H1 (cell line): ENCODE results near the gene CHST3. TPM values are rescaled to one million over a fixed set of nuclear protein-coding genes. Genes with fewer than 3 reads are reported as not detected.

ENCODE experiments used
- CTCF ChIA-PET: fragments of 300-600 bp; sonication (Branson Sonifier 250); formaldehyde crosslinking; loops from one replicate; lab custom pipeline; 2021; ENCODE audit not compliant: partially characterized antibody; lab: Charles Lee
- POLR2A ChIA-PET: fragments of 300-600 bp; sonication (Branson Sonifier 250); formaldehyde crosslinking; loops from one replicate; lab custom pipeline; 2021; ENCODE audit warnings: inconsistent platforms; ENCODE audit not compliant: partially characterized antibody; lab: Charles Lee
- DNase-seq, 2 experiments: peaks; one replicate each; pipeline versions ENCODE4 v3.0.0 to v3.0.0-alpha.2; 2010 to 2022; ENCODE audit warnings: low spot score in 2 of 2, low read depth in 1 of 2, mixed read lengths in 1 of 2
- FAIRE-seq: peaks from 2 replicates; lab custom pipeline; 2011; peaks lifted over from hg19 to GRCh38; lab: Jason Lieb, UNC
- H2AFZ ChIP-seq: 2 replicates; pipeline ENCODE4 v1.8.1; 2012; ENCODE audit warnings: low read length, inconsistent platforms
- H2AK5ac ChIP-seq: 2 replicates; pipeline ENCODE4 v1.6.1; 2013; ENCODE audit warnings: low read depth, low read length
- H2BK120ac ChIP-seq: replicated peaks from 2 replicates; pipeline ENCODE3; 2013; ENCODE audit warnings: low read depth, low read length, inconsistent platforms
- H2BK12ac ChIP-seq: 2 replicates; pipeline ENCODE4 v1.6.1; 2013; ENCODE audit warnings: low read depth, low read length
- H2BK15ac ChIP-seq: 2 replicates; pipeline ENCODE4 v1.6.1; 2013; ENCODE audit warnings: low read length
- H2BK20ac ChIP-seq: 2 replicates; pipeline ENCODE4 v1.6.1; 2013; ENCODE audit warnings: low read length
- H2BK5ac ChIP-seq: 2 replicates; pipeline ENCODE4 v1.6.1; 2013; ENCODE audit warnings: low read depth, low read length
- H3K14ac ChIP-seq: 2 replicates; pipeline ENCODE4 v1.6.1; 2013; ENCODE audit warnings: inconsistent platforms; ENCODE audit not compliant: insufficient read length
- H3K18ac ChIP-seq: 2 replicates; pipeline ENCODE4 v1.6.1; 2013; ENCODE audit warnings: low read length; ENCODE audit errors: extremely low read depth
- H3K23ac ChIP-seq: 2 replicates; pipeline ENCODE4 v1.6.1; 2013; ENCODE audit warnings: inconsistent platforms; ENCODE audit not compliant: insufficient read length
- H3K23me2 ChIP-seq: 2 replicates; pipeline ENCODE4 v1.6.1; 2013; ENCODE audit warnings: low read depth, low read length
- H3K27ac ChIP-seq: 2 replicates; pipeline ENCODE4 v1.6.1; 2011; ENCODE audit warnings: low read depth, low read length, inconsistent platforms
- H3K27me3 ChIP-seq, 4 experiments: replicated peaks in 1 of 4; 1 replicate in 1 of 4; 2 replicates in 3 of 4; pipeline versions ENCODE4 v1.6.1 to v1.8.1; 2011 to 2013; ENCODE audit warnings: low read length in 3 of 4, mild to moderate bottlenecking in 3 of 4, inconsistent platforms in 2 of 4, mixed read lengths in 2 of 4, moderate library complexity in 1 of 4; ENCODE audit not compliant: control insufficient read depth in 3 of 4, insufficient read depth in 3 of 4; ENCODE audit errors: extremely low read depth in 1 of 4
- H3K36me3 ChIP-seq, 4 experiments: 2 replicates each; pipeline versions ENCODE4 v1.6.1 to v1.8.1; 2011 to 2013; ENCODE audit warnings: mild to moderate bottlenecking in 4 of 4, low read length in 3 of 4, moderate library complexity in 2 of 4, control low read depth in 1 of 4, inconsistent platforms in 1 of 4; ENCODE audit not compliant: insufficient read depth in 4 of 4, control insufficient read depth in 2 of 4
- H3K4ac ChIP-seq: replicated peaks from 2 replicates; pipeline ENCODE3; 2013; ENCODE audit warnings: low read length, low read depth, mixed read lengths, inconsistent platforms; ENCODE audit not compliant: insufficient read length
- H3K4me1 ChIP-seq, 4 experiments: replicated peaks in 1 of 4; 1 replicate in 1 of 4; 2 replicates in 3 of 4; pipeline versions ENCODE4 v1.6.1 to v1.8.1; 2011 to 2013; ENCODE audit warnings: low read length in 3 of 4, inconsistent platforms in 2 of 4, mixed read lengths in 1 of 4; ENCODE audit not compliant: insufficient read depth in 4 of 4, control insufficient read depth in 3 of 4
- H3K4me2 ChIP-seq, 2 experiments: 2 replicates each; pipeline versions ENCODE4 v1.6.1 to v1.8.1; 2011 to 2013; ENCODE audit warnings: low read depth in 2 of 2, low read length in 2 of 2, control low read depth in 1 of 2, inconsistent platforms in 1 of 2, mild to moderate bottlenecking in 1 of 2; ENCODE audit not compliant: insufficient read depth in 1 of 2
- H3K4me3 ChIP-seq, 4 experiments: fragments of 200-600, 300-600 bp in 1 of 4; sonication (generic), shearing (Covaris generic), sonication (Bioruptor Twin) in 1 of 4; 2 replicates each; pipeline versions ENCODE4 v1.5.1 to v1.8.1; 2011 to 2016; ENCODE audit warnings: low read length in 4 of 4, low read depth in 3 of 4, control low read depth in 2 of 4, inconsistent platforms in 2 of 4, mild to moderate bottlenecking in 2 of 4, mixed read lengths in 1 of 4, moderate library complexity in 1 of 4; ENCODE audit not compliant: insufficient read depth in 2 of 4; ENCODE audit errors: extremely low read depth in 1 of 4
- H3K56ac ChIP-seq: replicated peaks from 2 replicates; pipeline ENCODE3; 2013; ENCODE audit warnings: low read depth, mild to moderate bottlenecking, mixed read lengths, low read length, inconsistent platforms; ENCODE audit not compliant: insufficient read length
- H3K79me1 ChIP-seq: 2 replicates; pipeline ENCODE4 v1.6.1; 2013; ENCODE audit warnings: low read depth, low read length, control low read depth
- H3K79me2 ChIP-seq, 2 experiments: 2 replicates each; pipeline versions ENCODE4 v1.6.1 to v1.8.1; 2012 to 2013; ENCODE audit warnings: low read length in 2 of 2, mild to moderate bottlenecking in 2 of 2, inconsistent platforms in 1 of 2; ENCODE audit not compliant: insufficient read depth in 2 of 2, control insufficient read depth in 1 of 2
- H3K9ac ChIP-seq, 4 experiments: replicated peaks in 1 of 4; 1 replicate in 1 of 4; 2 replicates in 3 of 4; pipeline versions ENCODE4 v1.6.1 to v1.8.1; 2011 to 2013; ENCODE audit warnings: low read depth in 3 of 4, low read length in 3 of 4, control low read depth in 2 of 4, mild to moderate bottlenecking in 2 of 4, moderate library complexity in 2 of 4, inconsistent platforms in 1 of 4; ENCODE audit errors: extremely low read depth in 1 of 4
- H3K9me3 ChIP-seq, 2 experiments: 2 replicates each; pipeline versions ENCODE4 v1.6.1 to v1.8.1; 2012 to 2013; ENCODE audit warnings: mild to moderate bottlenecking in 2 of 2, moderate library complexity in 2 of 2, control low read depth in 1 of 2, inconsistent platforms in 1 of 2, low read depth in 1 of 2, low read length in 1 of 2, mixed read lengths in 1 of 2; ENCODE audit not compliant: insufficient read depth in 2 of 2
- H4K20me1 ChIP-seq, 2 experiments: replicated peaks in 1 of 2; 2 replicates each; pipeline versions ENCODE3 to v1.8.1; 2011 to 2013; ENCODE audit warnings: inconsistent platforms in 2 of 2, low read length in 2 of 2, mild to moderate bottlenecking in 1 of 2; ENCODE audit not compliant: insufficient read depth in 2 of 2, control insufficient read depth in 1 of 2
- H4K5ac ChIP-seq: 2 replicates; pipeline ENCODE4 v1.6.1; 2013; ENCODE audit warnings: low read length, low read depth, mixed read lengths, inconsistent platforms; ENCODE audit not compliant: insufficient read length
- H4K8ac ChIP-seq: 2 replicates; pipeline ENCODE4 v1.8.0; 2013; ENCODE audit warnings: mild to moderate bottlenecking, moderate library complexity, low read length, inconsistent platforms; ENCODE audit not compliant: insufficient read depth; ENCODE audit errors: extremely low read depth
- H4K91ac ChIP-seq: replicated peaks from 2 replicates; pipeline ENCODE3; 2013; ENCODE audit warnings: low read length, mixed read lengths, inconsistent platforms; ENCODE audit not compliant: insufficient read length
- TEAD4 ChIP-seq: IDR thresholded peaks from 2 replicates; pipeline ENCODE4 v1.6.1; 2012; ENCODE audit warnings: low read depth, low read length, inconsistent platforms, mixed read lengths
- WGBS, 2 experiments: shearing (Covaris generic) in 1 of 2; methylation state at CpG; one replicate each; pipeline versions ENCODE4 v1.1.6 to v1.1.7; 2013 to 2015; ENCODE audit warnings: low lambda C conversion rate in 2 of 2, mixed read lengths in 2 of 2, inconsistent platforms in 1 of 2, low coverage in 1 of 2, missing lambda C conversion rate in 1 of 2; ENCODE audit not compliant: insufficient replicate concordance in 2 of 2, insufficient coverage in 1 of 2, insufficient read length in 1 of 2; ENCODE audit errors: extremely low coverage in 1 of 2, missing lambda C conversion rate in 1 of 2; 5-methylcytosine and 5-hydroxymethylcytosine counted together
- polyA plus RNA-seq, 7 experiments: library from polyadenylated mRNA; depleted of rRNA in 3 of 7; stranded (reverse) in 5 of 7; unstranded in 2 of 7; fragments of >200 nt in 5 of 7; fragments of 200-250 nt in 2 of 7; gene quantifications; 1 replicate in 5 of 7; 2 replicates in 1 of 7; 4 replicates in 1 of 7; pipeline versions ENCODE4 v1.2.1 to v1.2.3, GENCODE V29; 2011 to 2013; ENCODE audit warnings: missing spikeins in 2 of 7, mixed read lengths in 2 of 7
- total RNA-seq: library from RNA; stranded (reverse); fragmentation: NEBNext Ultra II Directional; extraction: Animal tissue kit (Norgen Biotek cat#: 25700); gene quantifications from 2 replicates; pipeline ENCODE4 v1.2.1, GENCODE V29; 2021

Gene CHST3
- total and polyA plus RNA-seq, 2 of the 8 experiments (the other 6 are each of a cell fraction or from before 2014, with no cell fraction given): 2.0 to 5.8 TPM

DNA sequence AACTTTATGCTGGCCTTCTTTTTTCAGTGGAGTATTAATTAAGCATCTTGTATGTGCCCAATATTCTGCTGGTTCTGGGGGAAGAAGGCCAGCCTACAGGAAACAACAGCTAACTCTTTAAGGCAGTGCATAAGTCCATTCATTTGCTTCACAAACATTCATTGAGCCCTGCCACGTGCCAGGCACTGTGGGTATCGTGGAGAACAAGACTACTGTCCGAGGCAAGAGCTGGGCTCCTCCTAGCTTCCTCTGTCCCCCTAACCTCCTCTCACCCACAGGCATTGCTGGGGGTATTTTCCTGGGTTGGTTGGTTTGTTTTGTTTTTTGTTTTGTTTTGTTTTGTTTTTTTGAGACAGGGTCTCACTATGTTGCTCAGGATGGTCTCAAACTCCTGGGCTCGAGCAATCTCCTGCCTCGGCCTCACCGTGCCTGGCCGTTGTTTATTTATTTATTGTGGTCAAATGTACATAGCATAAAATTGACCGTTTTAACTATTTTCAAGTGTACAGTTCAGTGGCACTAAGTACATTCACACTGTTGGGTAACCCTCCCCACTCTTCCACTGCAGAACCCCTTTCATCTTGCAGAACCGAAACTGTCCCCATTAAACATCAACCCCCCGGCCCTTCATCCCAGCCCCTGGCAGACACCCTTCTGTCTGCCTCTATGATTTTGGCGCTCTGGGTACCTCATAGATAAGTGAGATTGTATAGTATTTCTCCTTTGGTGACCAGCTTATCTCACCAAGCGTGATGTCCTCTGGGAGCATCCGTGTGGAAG lies 32.6 kb downstream of the CHST3 start:
- no peak overlapping the region for H3K4me2 ChIP-seq
- no peaks in the 10 kb centered on the region for H3K36me3 ChIP-seq
- no peak overlapping the region for H2AK5ac ChIP-seq
- WGBS, 2 experiments: 91% methylated on average over 13 of the region's 13 CpGs; no CpG with 5 or more reads in 1 of the 2 experiments
- H2BK15ac ChIP-seq: no peak overlapping the region
- no peak overlapping the region for H3K23ac ChIP-seq
- no peak overlapping the region for H2BK5ac ChIP-seq
- no peak for DNase-seq
- H2AFZ ChIP-seq: no peak overlapping the region
- no peak overlapping the region for H3K27ac ChIP-seq
- TF ChIP-seq TEAD4: no peak
- TF ChIP-seq, all 59 proteins: peak for 0
- Histone ChIP-seq H3K23me2 (no peaks in the 10 kb centered on the region), H2BK20ac (no peak overlapping the region), H2BK12ac (no peak overlapping the region), H3K27me3 (no peaks in the 10 kb centered on the region), H4K20me1 (peaks cover 0 to 2% of the 10 kb centered on the region in 2 experiments), H3K4me3 (no peak overlapping the region), H3K56ac (no peak overlapping the region), H3K79me2 (no peaks in the 10 kb centered on the region), H3K4me1 (peaks cover 0 to 8% (median 1%) of the 10 kb centered on the region in 4 experiments; a peak in 3 of 7 replicates), H3K14ac (no peak overlapping the region), H4K91ac (no peak overlapping the region), H4K5ac (no peak overlapping the region), H3K79me1 (no peaks in the 10 kb centered on the region), H3K9ac (no peak overlapping the region), H3K4ac (no peak overlapping the region), H4K8ac (no peak overlapping the region), H3K9me3 (no peaks in the 10 kb centered on the region), H2BK120ac (no peak overlapping the region), H3K18ac (no peak overlapping the region)
- ChIA-PET POLR2A (interaction anchor here (0.7 to 1.2 kb wide), 2 partner anchors 23 to 63 kb away, joined by 3 to 4 read pairs; no protein-coding TSS in a partner anchor), CTCF (interaction anchor here (1.0 to 5.4 kb wide), 4 partner anchors 13 to 100 kb away, joined by 4 to 27 read pairs (median 14); no protein-coding TSS in a partner anchor)
- no peak for FAIRE-seq
